Chondrocyte (in vitro differentiated cells): ENCODE results near the gene NOP16. TPM values are rescaled to one million over a fixed set of nuclear protein-coding genes. Genes with fewer than 3 reads are reported as not detected.

Source experiments
- DNase-seq: peaks from one replicate; pipeline ENCODE4 v3.0.0; 2021; ENCODE audit warnings: mixed read lengths, low spot score
- H3K27ac Mint-ChIP-seq: one replicate; pipeline ENCODE4 v1.8.0; 2021; ENCODE audit warnings: mild to moderate bottlenecking, moderate library complexity, mixed read lengths; ENCODE audit not compliant: unreplicated experiment
- H3K27me3 Mint-ChIP-seq: 2 replicates; pipeline ENCODE4 v1.8.0; 2021; ENCODE audit warnings: low read depth, mixed read lengths
- H3K36me3 Mint-ChIP-seq: 2 replicates; pipeline ENCODE4 v1.8.0; 2021; ENCODE audit warnings: low read depth, mixed read lengths
- H3K4me1 Mint-ChIP-seq: 2 replicates; pipeline ENCODE4 v1.8.0; 2021; ENCODE audit warnings: low read depth, mild to moderate bottlenecking, mixed read lengths
- H3K4me3 Mint-ChIP-seq: one replicate; pipeline ENCODE4 v1.8.0; 2021; ENCODE audit warnings: mild to moderate bottlenecking, moderate library complexity, mixed read lengths; ENCODE audit not compliant: unreplicated experiment
- H3K9me3 Mint-ChIP-seq: 2 replicates; pipeline ENCODE4 v1.8.0; 2021; ENCODE audit warnings: low read depth, mixed read lengths
- CTCF ChIP-seq: fragments of 200-600 bp; sonication (generic); IDR thresholded peaks from 2 replicates; pipeline ENCODE4 v1.5.0; 2021; ENCODE audit warnings: antibody characterized with exemption, mild to moderate bottlenecking, moderate library complexity
- total RNA-seq: library from RNA; stranded (reverse); gene quantifications from 3 replicates; pipeline ENCODE4 v1.2.1, GENCODE V29; 2021

NOP16 gene
- total RNA-seq, 1 donor from 2014 or later = 19.9 TPM

GRCh38 chr5:176384991-176385390 lies 3.4 kb downstream of the NOP16 start:
- H3K27me3 Mint-ChIP-seq = no peaks in the 10 kb centered on the region
- peaks cover 4% of the 10 kb centered on the region for H3K36me3 Mint-ChIP-seq
- H3K4me1 Mint-ChIP-seq = peaks cover 23% of the 10 kb centered on the region

DNA sequence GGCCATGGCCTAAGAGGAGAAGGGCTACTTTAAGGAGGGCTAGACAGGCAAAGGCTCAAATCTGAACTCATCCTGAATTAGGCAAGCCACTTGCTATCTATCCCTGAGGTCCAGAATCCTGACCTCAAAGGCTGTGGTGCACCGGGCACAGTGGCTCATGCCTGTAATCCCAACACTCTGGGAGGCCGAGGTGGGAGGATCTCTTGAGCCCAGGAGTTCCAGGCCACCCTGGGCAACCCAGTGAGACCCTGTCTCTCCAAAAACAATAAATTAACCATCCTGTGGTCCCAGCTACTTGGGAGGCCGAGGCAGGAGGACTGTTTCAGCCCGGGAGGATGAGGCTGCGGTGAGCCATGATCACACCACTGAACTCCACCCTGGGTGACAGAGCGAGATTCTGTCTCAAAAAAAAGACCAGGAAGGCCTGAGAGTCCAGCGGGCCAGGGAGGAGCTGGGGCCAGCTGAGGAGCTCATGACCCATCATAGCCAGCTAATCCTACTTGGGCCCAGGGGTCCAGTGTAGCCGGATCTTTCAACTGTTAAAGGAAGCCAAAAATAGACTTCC lies 4.0 kb downstream of the NOP16 start:
- peaks cover 19% of the 10 kb centered on the region for H3K4me1 Mint-ChIP-seq
- DNase-seq = no peak
- no peak overlapping the region for H3K27ac Mint-ChIP-seq
- no peak for TF ChIP-seq CTCF
- peaks cover 7% of the 10 kb centered on the region for H3K36me3 Mint-ChIP-seq
- no peaks in the 10 kb centered on the region for H3K27me3 Mint-ChIP-seq
- no peaks in the 10 kb centered on the region for H3K9me3 Mint-ChIP-seq
- H3K4me3 Mint-ChIP-seq = no peak overlapping the region

More at GRCh38 chr5:176384991-176385390, 3.4 kb downstream of the NOP16 start:
- DNase-seq = no peak
- TF ChIP-seq CTCF = no peak
- Mint-ChIP-seq H3K9me3 (no peaks in the 10 kb centered on the region), H3K4me3 (no peak overlapping the region), H3K27ac (no peak overlapping the region)

DNA sequence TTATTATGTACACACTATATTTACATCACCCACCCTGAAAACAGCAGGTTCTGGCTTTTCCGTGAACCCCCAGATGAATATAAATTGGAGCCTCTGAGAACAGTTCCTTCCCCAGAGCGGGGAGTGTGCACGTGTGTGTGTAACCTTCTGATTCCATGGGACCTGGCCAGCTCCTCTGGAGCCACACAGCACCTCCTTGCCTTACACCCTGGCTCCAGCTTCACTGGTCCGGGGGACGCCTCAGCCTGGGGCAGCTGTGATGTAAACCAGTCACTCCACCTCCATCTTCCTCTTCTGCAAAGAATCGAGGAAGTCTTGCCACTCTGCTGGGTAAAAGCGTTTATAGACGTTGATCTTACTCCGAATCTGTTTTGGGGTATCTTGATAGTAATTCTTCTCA lies 4.4 kb downstream of the NOP16 start:
- Mint-ChIP-seq H3K27ac (no peak overlapping the region), H3K4me3 (no peak overlapping the region), H3K27me3 (no peaks in the 10 kb centered on the region), H3K4me1 (peaks cover 18% of the 10 kb centered on the region), H3K36me3 (peaks cover 7% of the 10 kb centered on the region), H3K9me3 (no peaks in the 10 kb centered on the region)
- no peak for DNase-seq
- no peak for TF ChIP-seq CTCF

- DNase-seq = no peak
- H3K27me3 Mint-ChIP-seq = no peaks in the 10 kb centered on the region
- H3K9me3 Mint-ChIP-seq = no peaks in the 10 kb centered on the region
- H3K36me3 Mint-ChIP-seq = peaks cover 7% of the 10 kb centered on the region
- no peak overlapping the region for H3K27ac Mint-ChIP-seq
- TF ChIP-seq CTCF = no peak
- no peak overlapping the region for H3K4me3 Mint-ChIP-seq
- peaks cover 18% of the 10 kb centered on the region for H3K4me1 Mint-ChIP-seq
Observed at GRCh38 chr5:176383248-176383905, 5.0 kb downstream of the NOP16 start.

GRCh38 chr5:176382721-176383120 lies 5.7 kb downstream of the NOP16 start:
- DNase-seq = no peak
- Mint-ChIP-seq H3K4me1 (peaks cover 15% of the 10 kb centered on the region), H3K9me3 (no peaks in the 10 kb centered on the region), H3K27ac (no peak overlapping the region), H3K36me3 (peaks cover 7% of the 10 kb centered on the region), H3K4me3 (no peak overlapping the region), H3K27me3 (no peaks in the 10 kb centered on the region)
- TF ChIP-seq CTCF = no peak
